IMR-90 (cell line): ENCODE results near the gene LRP1B. TPM values are rescaled to one million over a fixed set of nuclear protein-coding genes. Genes with fewer than 3 reads are reported as not detected.

Experiments used
- ATAC-seq: fragments of 200-7000 bp; cut with Tn5 transposase; 2 replicates; pipeline ENCODE4 v1.9.1; 2020; ENCODE audit warnings: low read depth, mild to moderate bottlenecking, moderate library complexity
- BruUV-seq: library from RNA; stranded (reverse); fragments of 400-500 nt; replicated peaks from 2 replicates; lab custom pipeline; 2021; lab: Mats Ljungman, UMichigan
- CTCF ChIA-PET: fragments of 300-600 bp; formaldehyde crosslinking; extraction: SDS; loops from one replicate; lab custom pipeline; 2021; ENCODE audit warnings: antibody characterized with exemption; lab: Yijun Ruan, JAX
- POLR2A ChIA-PET: fragments of 300-600 bp; sonication (Branson Sonifier 250); formaldehyde crosslinking; loops from one replicate; lab custom pipeline; 2022; ENCODE audit warnings: antibody characterized with exemption; ENCODE audit not compliant: unreplicated experiment; lab: Charles Lee
- DNase-seq: peaks from one replicate; pipeline ENCODE4 v3.0.0; 2013
- H2AFZ ChIP-seq: replicated peaks from 2 replicates; pipeline ENCODE3; 2013; ENCODE audit warnings: low read length, mild to moderate bottlenecking; ENCODE audit not compliant: poor library complexity
- H2AK5ac ChIP-seq: 2 replicates; pipeline ENCODE4 v1.6.1; 2013; ENCODE audit warnings: low read depth, low read length, inconsistent platforms
- H2AK9ac ChIP-seq: replicated peaks from 2 replicates; pipeline ENCODE3; 2013; ENCODE audit warnings: mild to moderate bottlenecking, low read depth, low read length, moderate library complexity; ENCODE audit not compliant: poor library complexity
- H2BK120ac ChIP-seq: 2 replicates; pipeline ENCODE4 v1.6.1; 2013; ENCODE audit warnings: low read depth, low read length, inconsistent platforms
- H2BK15ac ChIP-seq: 3 replicates; pipeline ENCODE4 v1.6.1; 2013; ENCODE audit warnings: low read depth, low read length, inconsistent platforms
- H2BK20ac ChIP-seq: 2 replicates; pipeline ENCODE4 v1.6.1; 2013; ENCODE audit warnings: low read depth, mild to moderate bottlenecking, inconsistent platforms, low read length, moderate library complexity
- H2BK5ac ChIP-seq: 2 replicates; pipeline ENCODE4 v1.6.1; 2013; ENCODE audit warnings: mild to moderate bottlenecking, low read depth, low read length, inconsistent platforms; ENCODE audit not compliant: poor library complexity, severe bottlenecking
- H3K14ac ChIP-seq: replicated peaks from 2 replicates; pipeline ENCODE4 v1.6.1; 2013; ENCODE audit warnings: low read depth, low read length, inconsistent platforms
- H3K18ac ChIP-seq: 2 replicates; pipeline ENCODE4 v1.6.1; 2013; ENCODE audit warnings: low read depth, low read length, control low read depth
- H3K23ac ChIP-seq: 2 replicates; pipeline ENCODE4 v1.6.1; 2013; ENCODE audit warnings: low read depth, low read length, inconsistent platforms
- H3K27ac ChIP-seq: 2 replicates; pipeline ENCODE4 v1.5.1; 2013; ENCODE audit warnings: mild to moderate bottlenecking, control low read depth, low read length; ENCODE audit not compliant: insufficient read depth
- H3K27me3 ChIP-seq: 2 replicates; pipeline ENCODE4 v1.6.1; 2013; ENCODE audit warnings: low read length; ENCODE audit not compliant: control insufficient read depth, insufficient read depth
- H3K36me3 ChIP-seq: 2 replicates; pipeline ENCODE4 v1.6.1; 2013; ENCODE audit warnings: low read length, mixed read lengths; ENCODE audit not compliant: control insufficient read depth, insufficient read depth
- H3K4ac ChIP-seq: 2 replicates; pipeline ENCODE4 v1.6.1; 2013; ENCODE audit warnings: low read depth, low read length, inconsistent platforms
- H3K4me1 ChIP-seq: 2 replicates; pipeline ENCODE4 v1.6.1; 2013; ENCODE audit warnings: low read length, mixed read lengths; ENCODE audit not compliant: control insufficient read depth, insufficient read depth
- H3K4me2 ChIP-seq: 2 replicates; pipeline ENCODE4 v1.6.1; 2013; ENCODE audit warnings: low read depth, mild to moderate bottlenecking, control low read depth, low read length, moderate library complexity
- H3K4me3 ChIP-seq: 2 replicates; pipeline ENCODE4 v1.5.1; 2013; ENCODE audit warnings: low read depth, mild to moderate bottlenecking, control low read depth, low read length, moderate library complexity; ENCODE audit not compliant: insufficient read depth
- H3K56ac ChIP-seq: 2 replicates; pipeline ENCODE4 v1.6.1; 2013; ENCODE audit warnings: low read length, inconsistent platforms; ENCODE audit not compliant: insufficient read depth; ENCODE audit errors: extremely low read depth
- H3K79me1 ChIP-seq, 2 experiments: 2 replicates each; pipeline ENCODE4 v1.6.1; 2013; ENCODE audit warnings: low read length in 2 of 2, inconsistent platforms in 1 of 2, low read depth in 1 of 2
- H3K9ac ChIP-seq: 2 replicates; pipeline ENCODE4 v1.6.1; 2013; ENCODE audit warnings: low read depth, low read length, control low read depth
- H3K9me1 ChIP-seq: 2 replicates; pipeline ENCODE4 v1.6.1; 2013; ENCODE audit warnings: low read length, inconsistent platforms; ENCODE audit not compliant: insufficient read depth
- H3K9me3 ChIP-seq: 2 replicates; pipeline ENCODE4 v1.6.1; 2013; ENCODE audit warnings: low read length; ENCODE audit not compliant: control insufficient read depth, insufficient read depth
- H4K20me1 ChIP-seq: 2 replicates; pipeline ENCODE4 v1.6.1; 2013; ENCODE audit warnings: low read length, inconsistent platforms; ENCODE audit not compliant: insufficient read depth
- H4K5ac ChIP-seq: 2 replicates; pipeline ENCODE4 v1.6.1; 2013; ENCODE audit warnings: mild to moderate bottlenecking, low read depth, low read length, control low read depth
- H4K8ac ChIP-seq, 2 experiments: 2 replicates each; pipeline ENCODE4 v1.6.1; 2013; ENCODE audit warnings: low read depth in 2 of 2, low read length in 2 of 2, control low read depth in 1 of 2, inconsistent platforms in 1 of 2
- H4K91ac ChIP-seq: 2 replicates; pipeline ENCODE4 v1.6.1; 2013; ENCODE audit warnings: low read depth, low read length, inconsistent platforms; ENCODE audit not compliant: insufficient read depth
- BHLHE40 ChIP-seq: fragments of 150-350 bp; IDR thresholded peaks from 2 replicates; pipeline ENCODE4 v1.6.1; 2016; ENCODE audit warnings: mild to moderate bottlenecking, low read depth, low read length
- CEBPB ChIP-seq: IDR thresholded peaks from 2 replicates; pipeline ENCODE4 v1.6.1; 2012; ENCODE audit warnings: low read depth, low read length, improper control_type of control experiment
- CTCF ChIP-seq: conservative IDR thresholded peaks from 2 replicates; pipeline ENCODE4 v1.5.1; 2012; ENCODE audit warnings: mild to moderate bottlenecking, low read depth, low read length, improper control_type of control experiment
- FOS ChIP-seq: fragments of 150-350 bp; IDR thresholded peaks from 2 replicates; pipeline ENCODE4 v1.6.1; 2016; ENCODE audit warnings: low read depth, low read length
- MAFK ChIP-seq: IDR thresholded peaks from 2 replicates; pipeline ENCODE4 v1.6.1; 2012; ENCODE audit warnings: low read depth, low read length, improper control_type of control experiment
- MAZ ChIP-seq: IDR thresholded peaks from 2 replicates; pipeline ENCODE4 v1.6.1; 2012; ENCODE audit warnings: low read depth, mild to moderate bottlenecking, low read length, improper control_type of control experiment, moderate library complexity, borderline replicate concordance
- MXI1 ChIP-seq: IDR thresholded peaks from 2 replicates; pipeline ENCODE4 v1.6.1; 2012; ENCODE audit warnings: low read depth, mild to moderate bottlenecking, low read length, moderate library complexity, borderline replicate concordance
- NFE2L2 ChIP-seq: fragments of 150-350 bp; IDR thresholded peaks from 2 replicates; pipeline ENCODE4 v1.6.1; 2016; ENCODE audit warnings: low read depth, mild to moderate bottlenecking, low read length
- POLR2A ChIP-seq: IDR thresholded peaks from 2 replicates; pipeline ENCODE4 v1.6.1; 2012; ENCODE audit warnings: mild to moderate bottlenecking, low read depth, low read length
- RAD21 ChIP-seq: IDR thresholded peaks from 2 replicates; pipeline ENCODE4 v1.6.1; 2012; ENCODE audit warnings: low read length, improper control_type of control experiment
- RCOR1 ChIP-seq: IDR thresholded peaks from 2 replicates; pipeline ENCODE4 v1.6.1; 2012; ENCODE audit warnings: mild to moderate bottlenecking, low read length, improper control_type of control experiment; ENCODE audit not compliant: insufficient replicate concordance
- RFX5 ChIP-seq: IDR thresholded peaks from 2 replicates; pipeline ENCODE4 v1.8.0; 2012; ENCODE audit warnings: low read depth, mild to moderate bottlenecking, low read length, moderate library complexity
- SMC3 ChIP-seq: fragments of 150-350 bp; IDR thresholded peaks from 2 replicates; pipeline ENCODE4 v1.6.1; 2016; ENCODE audit warnings: low read depth, mild to moderate bottlenecking, antibody characterized with exemption, low read length, moderate library complexity
- WGBS, 2 experiments: methylation state at CpG; one replicate each; pipeline versions ENCODE4 v1.1.5 to v1.1.7; 2013; ENCODE audit warnings: missing lambda C conversion rate in 2 of 2; ENCODE audit not compliant: insufficient read length in 1 of 2; ENCODE audit errors: extremely low coverage in 2 of 2; 5-methylcytosine and 5-hydroxymethylcytosine counted together
- dilution Hi-C: fragments of 300-500 bp; cut with HindIII; formaldehyde crosslinking; loops from one replicate; pipeline ENCODE4 v1.14.3; 2018; ENCODE audit warnings: low sequenced_read_pairs; ENCODE audit not compliant: unreplicated experiment
- in situ Hi-C: fragments of 300-500 bp; cut with MboI; formaldehyde crosslinking; loops from 3 replicates; pipeline ENCODE4 v1.14.3; 2019; ENCODE audit warnings: low sequenced_read_pairs, inconsistent platforms, mixed read lengths
- intact Hi-C: fragments of 100-400 bp; cut with micrococcal nuclease; formaldehyde crosslinking; loops from 2 replicates; pipeline ENCODE4 v1.10.0; 2022
- polyA plus RNA-seq, 3 experiments: library from polyadenylated mRNA; depleted of rRNA; stranded (reverse); fragments of >200 nt; gene quantifications; 2 replicates each; pipeline ENCODE4 v1.2.3, GENCODE V29; 2012; ENCODE audit warnings: low replicate concordance in 1 of 3
- total RNA-seq: library from RNA; depleted of rRNA; stranded (reverse); fragments of >200 nt; gene quantifications from 2 replicates; pipeline ENCODE4 v1.2.3, GENCODE V29; 2012
- TF ChIP-seq, protein P1 (sequence below): fragments of 150-350 bp; IDR thresholded peaks from 2 replicates; pipeline ENCODE4 v1.6.1; 2016; ENCODE audit warnings: low read depth, mild to moderate bottlenecking, low read length, moderate library complexity, borderline replicate concordance

Gene LRP1B
- total and polyA plus RNA-seq, 2 of the 4 experiments (the other 2 are of a cell fraction): under 0.01 to 0.02 TPM

DNA sequence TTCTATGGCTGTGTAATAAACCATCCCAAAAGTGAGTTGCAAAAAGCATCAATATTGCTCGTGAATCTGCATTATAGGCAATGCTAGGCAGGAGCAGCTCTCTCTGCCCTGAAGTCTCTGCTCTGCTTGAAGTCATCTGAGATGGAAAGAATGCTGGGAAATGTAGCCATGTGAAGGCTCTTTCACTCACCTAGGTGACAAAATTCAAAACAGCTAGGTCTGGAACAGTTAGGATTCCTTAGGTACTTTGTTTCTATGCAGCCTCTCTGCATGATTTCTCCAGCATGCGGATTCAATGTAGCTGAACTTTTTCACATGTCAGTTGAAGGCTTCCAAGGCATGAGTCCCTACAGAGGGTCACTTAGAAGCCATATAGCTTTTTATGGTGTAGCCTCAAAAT is 1383.7 kb downstream of the LRP1B start:
- 80% methylated on average over 1 of the region's 2 CpGs; no CpG with 5 or more reads in 1 of the 2 experiments for WGBS, 2 experiments
- no peak overlapping the region for H3K9ac ChIP-seq
- no peak overlapping the region for H3K18ac ChIP-seq
- in situ Hi-C loops (no loop called here), intact Hi-C loops (no loop called here), dilution Hi-C loops (no loop called here)
- no peaks in the 10 kb centered on the region for H3K36me3 ChIP-seq
- BruUV-seq: no TSS peak
- no peak overlapping the region for H4K91ac ChIP-seq
- H3K27ac ChIP-seq: no peak overlapping the region
- H4K5ac ChIP-seq: no peak overlapping the region
- no peaks in the 10 kb centered on the region for H3K9me1 ChIP-seq
- H2BK15ac ChIP-seq: no peak overlapping the region
- no peak overlapping the region for H3K4me3 ChIP-seq
- H3K14ac ChIP-seq: no peak overlapping the region
- no peak overlapping the region for H2AK9ac ChIP-seq
- H3K79me1 ChIP-seq: no peaks in the 10 kb centered on the region
- H4K20me1 ChIP-seq: no peaks in the 10 kb centered on the region
- H3K56ac ChIP-seq: no peak overlapping the region
- TF ChIP-seq FOS (no peak), POLR2A (no peak), NFE2L2 (no peak), MAFK (no peak), BHLHE40 (no peak), RCOR1 (no peak), CEBPB (no peak), RAD21 (no peak), RFX5 (no peak), MAZ (no peak), SMC3 (no peak), MXI1 (no peak), CTCF (no peak)
- TF ChIP-seq, protein P1, sequence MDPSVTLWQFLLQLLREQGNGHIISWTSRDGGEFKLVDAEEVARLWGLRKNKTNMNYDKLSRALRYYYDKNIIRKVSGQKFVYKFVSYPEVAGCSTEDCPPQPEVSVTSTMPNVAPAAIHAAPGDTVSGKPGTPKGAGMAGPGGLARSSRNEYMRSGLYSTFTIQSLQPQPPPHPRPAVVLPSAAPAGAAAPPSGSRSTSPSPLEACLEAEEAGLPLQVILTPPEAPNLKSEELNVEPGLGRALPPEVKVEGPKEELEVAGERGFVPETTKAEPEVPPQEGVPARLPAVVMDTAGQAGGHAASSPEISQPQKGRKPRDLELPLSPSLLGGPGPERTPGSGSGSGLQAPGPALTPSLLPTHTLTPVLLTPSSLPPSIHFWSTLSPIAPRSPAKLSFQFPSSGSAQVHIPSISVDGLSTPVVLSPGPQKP: no peak
- no peak overlapping the region for H3K4ac ChIP-seq
- POLR2A ChIA-PET: no interaction called here
- CTCF ChIA-PET: interaction anchor here (1.3 kb wide), 1 partner anchor 13 kb away, joined by 3 read pairs; no protein-coding TSS in a partner anchor
- H3K9me3 ChIP-seq: no peaks in the 10 kb centered on the region
- no peak overlapping the region for H2BK120ac ChIP-seq
- H2BK5ac ChIP-seq: no peak overlapping the region
- no peak for ATAC-seq
- H3K23ac ChIP-seq: no peak overlapping the region
- H2AK5ac ChIP-seq: no peak overlapping the region
- no peak for DNase-seq
- H2AFZ ChIP-seq: no peak overlapping the region
- no peak overlapping the region for H3K4me2 ChIP-seq
- H4K8ac ChIP-seq: no peak overlapping the region
- H2BK20ac ChIP-seq: no peak overlapping the region
- no peaks in the 10 kb centered on the region for H3K4me1 ChIP-seq
- H3K27me3 ChIP-seq: no peaks in the 10 kb centered on the region
